Mammary epithelial cell (primary cell): ENCODE data around the gene CFHR3.
"Not testable (repeated sequence)": the region's sequence is repeated elsewhere in the genome, so short reads cannot be mapped to it uniquely, and the experiment has no call there.

Experiments
- EZH2 ChIP-seq: IDR thresholded peaks from 2 replicates; pipeline ENCODE4 v1.6.1; 2012; ENCODE audit warnings: low read length, inconsistent platforms, borderline replicate concordance
- TF ChIP-seq, protein P1 (sequence below), 2 donors: IDR thresholded peaks in 1 of 2; conservative IDR thresholded peaks in 1 of 2; 2 replicates each; pipeline ENCODE4 v1.5.1; 2011 to 2012; ENCODE audit warnings: inconsistent platforms in 2 of 2, low read length in 2 of 2, mild to moderate bottlenecking in 2 of 2, control low read depth in 1 of 2, low read depth in 1 of 2; ENCODE audit not compliant: insufficient read depth in 1 of 2; ENCODE audit errors: extremely low read depth in 1 of 2

DNA sequence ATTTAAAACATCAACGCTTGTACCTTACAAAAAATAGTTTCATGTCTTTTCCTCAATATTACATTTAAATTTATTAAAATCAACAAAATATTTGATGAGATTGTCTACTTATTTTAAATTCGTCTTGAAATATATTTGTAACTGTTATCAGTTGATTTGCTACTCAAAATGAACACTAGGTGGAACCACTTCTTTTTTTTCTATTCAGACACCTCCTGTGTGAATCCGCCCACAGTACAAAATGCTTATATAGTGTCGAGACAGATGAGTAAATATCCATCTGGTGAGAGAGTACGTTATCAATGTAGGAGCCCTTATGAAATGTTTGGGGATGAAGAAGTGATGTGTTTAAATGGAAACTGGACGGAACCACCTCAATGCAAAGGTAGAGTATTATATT lies 31.4 kb upstream of the CFHR3 start:
- TF ChIP-seq, protein P1, sequence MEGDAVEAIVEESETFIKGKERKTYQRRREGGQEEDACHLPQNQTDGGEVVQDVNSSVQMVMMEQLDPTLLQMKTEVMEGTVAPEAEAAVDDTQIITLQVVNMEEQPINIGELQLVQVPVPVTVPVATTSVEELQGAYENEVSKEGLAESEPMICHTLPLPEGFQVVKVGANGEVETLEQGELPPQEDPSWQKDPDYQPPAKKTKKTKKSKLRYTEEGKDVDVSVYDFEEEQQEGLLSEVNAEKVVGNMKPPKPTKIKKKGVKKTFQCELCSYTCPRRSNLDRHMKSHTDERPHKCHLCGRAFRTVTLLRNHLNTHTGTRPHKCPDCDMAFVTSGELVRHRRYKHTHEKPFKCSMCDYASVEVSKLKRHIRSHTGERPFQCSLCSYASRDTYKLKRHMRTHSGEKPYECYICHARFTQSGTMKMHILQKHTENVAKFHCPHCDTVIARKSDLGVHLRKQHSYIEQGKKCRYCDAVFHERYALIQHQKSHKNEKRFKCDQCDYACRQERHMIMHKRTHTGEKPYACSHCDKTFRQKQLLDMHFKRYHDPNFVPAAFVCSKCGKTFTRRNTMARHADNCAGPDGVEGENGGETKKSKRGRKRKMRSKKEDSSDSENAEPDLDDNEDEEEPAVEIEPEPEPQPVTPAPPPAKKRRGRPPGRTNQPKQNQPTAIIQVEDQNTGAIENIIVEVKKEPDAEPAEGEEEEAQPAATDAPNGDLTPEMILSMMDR (conservative IDR thresholded peaks at IDR 0.05 in 1 of 2, IDR thresholded peaks at IDR 0.05 in 1 of 2; ENCODE audit: extremely low read depth in 1 of 2, insufficient read depth in 1 of 2, low read depth in 1 of 2, low read length in 2 of 2), result peak; percentile 27 to 28
- TF ChIP-seq EZH2, result not testable (repeated sequence)
